Pons (tissue), 1 donor: Measurements from ENCODE around the gene CUBN.

Source experiments
- DNase-seq: peaks from one replicate; pipeline ENCODE4 v3.0.0-alpha.2; 2016; ENCODE audit warnings: low spot score

CUBN gene

DNA sequence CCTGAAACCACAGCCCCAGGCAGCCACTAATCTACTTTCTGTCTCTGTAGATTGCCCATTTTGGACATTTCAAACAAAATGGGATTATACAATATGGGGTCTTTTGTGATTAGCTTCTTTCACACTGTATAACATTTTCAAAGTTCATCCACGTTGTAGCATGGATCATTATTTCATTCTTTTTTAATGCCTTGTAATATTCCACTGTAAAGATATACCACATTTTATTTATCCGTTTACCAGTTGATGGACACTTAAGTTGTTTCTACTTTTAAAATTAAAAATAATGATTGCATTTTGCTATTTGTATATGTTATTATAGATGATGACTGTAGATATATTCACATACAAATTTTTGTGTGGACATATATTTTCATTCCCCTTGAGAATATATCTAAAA lies 60.7 kb downstream of the CUBN start:
- no peak for DNase-seq

DNA sequence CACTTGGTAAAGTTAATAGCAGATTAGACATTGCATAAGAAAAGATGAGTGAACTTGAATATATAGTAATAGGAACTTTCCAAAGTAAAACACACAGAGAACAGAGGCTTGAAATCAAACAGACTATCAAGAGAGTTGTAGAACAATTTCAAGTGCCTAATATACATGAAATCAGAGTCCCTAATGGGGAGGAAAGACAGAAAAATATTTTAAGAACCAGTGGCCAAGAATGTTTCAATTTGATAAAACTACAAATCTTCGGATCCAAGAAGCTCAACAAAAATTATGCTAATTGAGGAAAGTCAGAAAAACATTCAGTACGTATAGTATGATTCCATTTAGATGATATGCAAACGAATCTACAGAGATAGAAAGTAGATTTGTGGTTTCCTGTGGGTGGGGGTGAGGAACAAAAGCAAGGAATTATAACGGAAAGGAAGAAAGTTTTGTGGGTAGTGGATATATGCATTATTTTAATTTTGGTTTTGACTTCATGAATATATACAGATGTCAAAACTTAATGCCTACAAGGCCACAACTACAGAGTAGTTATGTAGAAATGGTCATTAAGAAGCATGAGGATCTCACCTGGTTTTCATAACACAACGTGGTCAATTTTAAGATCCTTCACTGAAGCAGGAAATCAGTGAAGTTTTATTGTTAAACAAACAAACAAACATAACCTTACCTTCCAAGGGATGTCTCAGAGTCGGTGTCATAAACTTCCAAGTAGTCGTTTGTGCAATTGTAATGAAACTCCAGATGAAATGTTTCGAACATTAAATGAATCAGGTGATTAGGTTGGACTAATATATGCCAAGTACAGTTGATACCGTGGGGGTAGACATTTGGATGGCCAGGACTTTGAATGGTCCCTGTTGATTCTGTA lies 62.0 kb downstream of the CUBN start:
- no peak for DNase-seq

DNA sequence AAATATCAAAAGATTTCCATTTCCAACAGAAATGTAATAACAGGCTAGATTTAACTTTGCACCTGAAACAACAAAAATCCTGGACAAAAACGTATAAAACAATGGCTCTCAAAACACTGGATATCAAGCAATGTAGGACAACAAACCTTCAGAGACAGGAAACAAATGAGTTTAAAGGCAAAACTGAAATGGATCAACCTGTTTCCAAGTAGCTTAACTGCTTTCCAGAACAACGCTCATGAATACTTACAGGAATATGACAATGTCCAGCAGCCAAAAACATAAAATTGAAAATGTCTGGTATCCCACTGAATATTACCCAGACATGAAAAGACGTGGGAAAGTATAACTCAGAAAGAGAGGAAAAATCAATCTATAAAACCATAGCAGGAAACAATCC lies 62.8 kb downstream of the CUBN start:
- no peak for DNase-seq

DNA sequence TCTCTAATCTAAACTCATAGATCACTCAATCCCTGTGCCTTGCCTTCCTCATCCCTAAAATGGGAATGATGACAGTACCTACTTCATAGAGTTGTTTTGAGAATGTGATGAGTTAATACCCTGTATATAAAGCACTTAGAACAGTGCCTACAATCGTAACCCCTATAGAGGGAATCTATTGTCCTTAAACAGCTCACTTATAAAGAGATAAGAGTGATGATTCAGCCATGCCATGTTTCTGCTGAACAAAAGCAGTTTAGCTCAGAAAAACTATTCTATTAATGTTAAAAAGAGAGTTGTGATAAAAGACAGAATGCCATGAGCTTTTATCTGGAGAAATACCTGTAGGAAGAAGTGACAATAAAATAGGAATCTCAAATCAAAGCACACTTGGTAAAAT lies 63.6 kb downstream of the CUBN start:
- no peak for DNase-seq

DNA sequence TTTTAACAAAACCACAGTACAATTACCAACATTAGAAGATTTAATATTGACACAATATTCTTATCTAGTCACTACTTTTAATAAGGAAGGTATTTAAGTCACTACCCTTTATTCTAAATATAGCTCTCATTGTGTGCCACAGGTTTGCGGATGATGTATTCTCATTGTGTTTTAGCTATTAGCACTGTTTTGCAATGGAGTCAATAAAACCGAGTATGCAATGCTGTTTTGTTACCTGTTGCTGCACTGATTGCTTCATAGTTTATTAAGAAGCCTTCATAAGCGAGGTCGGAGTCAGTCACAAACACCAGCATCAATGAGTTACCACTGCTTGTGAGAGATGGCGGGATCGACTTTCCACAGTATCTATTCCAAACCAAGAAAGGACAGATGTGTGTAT lies 64.3 kb downstream of the CUBN start:
- no peak for DNase-seq

DNA sequence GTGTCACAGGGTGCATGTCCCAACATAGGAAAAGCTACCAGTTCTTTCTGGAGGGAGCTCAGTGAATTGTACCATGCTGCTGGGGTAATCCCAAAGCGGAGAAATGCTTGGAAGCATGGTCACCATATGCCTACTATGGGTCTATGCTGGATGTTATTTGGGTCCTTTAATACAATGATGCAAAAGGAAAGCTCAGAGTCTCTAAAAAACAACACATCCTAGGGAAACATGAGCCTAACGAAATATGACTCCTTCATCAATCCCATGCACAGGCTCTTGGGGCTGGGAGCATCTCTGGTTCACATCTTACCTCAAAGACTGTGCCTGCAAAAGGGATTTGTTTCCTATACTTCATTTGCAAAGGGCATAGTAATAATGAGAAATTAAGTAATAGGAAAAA lies 65.2 kb downstream of the CUBN start:
- DNase-seq: no peak

DNA sequence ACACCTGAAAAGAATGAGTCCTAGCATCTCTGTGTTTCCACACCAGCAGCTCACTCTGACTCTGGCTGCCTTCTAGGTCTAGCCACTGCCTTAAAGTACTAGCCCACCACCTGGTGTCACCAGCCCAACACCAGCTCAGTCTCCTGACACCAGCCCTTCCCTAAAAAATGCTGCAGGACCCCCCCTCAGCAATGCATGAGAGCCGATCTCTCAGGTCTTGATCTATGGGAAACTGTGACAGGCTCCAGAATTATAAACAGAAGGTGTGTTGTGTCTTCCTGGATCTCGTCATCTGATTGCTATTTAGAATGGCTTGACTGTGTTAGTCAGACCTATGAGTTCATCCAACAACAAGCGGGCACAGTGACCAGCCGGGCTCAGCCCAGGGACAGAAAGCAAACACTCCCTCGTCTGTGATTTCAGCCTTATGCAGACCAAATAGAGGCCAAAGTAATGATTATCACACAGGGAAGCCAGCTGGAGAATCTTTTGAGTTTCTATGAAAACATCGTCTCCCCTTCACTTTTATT lies 66.6 kb downstream of the CUBN start:
- peak; percentile 13 for DNase-seq

DNA sequence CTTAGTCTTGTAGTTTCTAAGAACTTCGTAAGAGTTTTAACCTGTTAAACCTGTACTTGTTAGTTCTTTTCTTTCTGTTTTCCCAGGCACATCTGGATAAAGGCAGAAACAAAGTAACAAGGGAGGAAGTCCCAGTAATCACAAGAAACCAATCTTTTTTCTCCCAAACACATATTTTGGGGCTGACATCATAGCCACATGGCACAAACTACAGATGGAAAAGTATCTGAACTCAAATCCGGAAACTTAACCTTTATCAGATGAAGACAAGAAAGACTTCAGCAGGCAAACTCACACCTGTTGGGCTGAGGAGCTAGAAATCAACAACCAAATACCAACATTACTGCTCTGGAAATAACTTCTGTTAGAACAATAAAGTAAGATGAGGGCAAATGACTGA lies 67.1 kb downstream of the CUBN start:
- DNase-seq: no peak

DNA sequence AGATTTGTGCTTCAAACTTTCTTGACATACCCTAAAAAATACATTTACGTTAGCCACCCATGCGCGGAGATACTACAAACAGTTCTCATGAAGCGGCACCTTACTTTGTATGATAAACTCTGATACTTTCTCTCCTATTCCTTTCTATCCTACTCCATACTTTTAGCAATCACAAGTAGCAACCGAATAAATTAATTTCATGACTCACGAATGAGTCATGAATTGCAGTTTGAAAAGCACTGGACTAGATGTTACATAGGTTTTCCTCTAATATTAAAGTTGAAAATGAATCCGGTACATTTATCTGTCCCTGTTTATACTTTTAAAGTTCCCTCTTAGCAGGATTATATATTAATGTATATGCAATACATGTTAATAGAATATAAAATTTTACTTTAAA lies 67.6 kb downstream of the CUBN start:
- no peak for DNase-seq

DNA sequence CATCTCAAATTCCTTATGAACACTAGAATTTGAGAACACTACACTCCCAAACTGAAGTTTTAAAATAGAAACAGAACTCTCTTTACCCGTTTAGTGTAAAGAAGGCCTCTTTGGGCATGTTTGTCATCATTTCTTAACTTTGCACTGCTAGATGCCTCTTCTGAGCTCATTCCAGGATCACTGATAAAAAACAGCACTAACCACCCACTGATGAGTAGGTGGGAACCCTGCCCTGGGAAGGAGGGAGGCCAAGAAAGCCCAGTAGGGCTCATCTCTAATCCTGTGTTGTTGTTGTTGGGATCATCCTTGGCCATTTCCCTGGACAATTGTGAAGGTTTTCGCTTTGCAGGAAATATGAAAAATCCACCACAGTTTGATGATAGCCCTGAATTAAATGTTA lies 68.2 kb downstream of the CUBN start:
- no peak for DNase-seq

DNA sequence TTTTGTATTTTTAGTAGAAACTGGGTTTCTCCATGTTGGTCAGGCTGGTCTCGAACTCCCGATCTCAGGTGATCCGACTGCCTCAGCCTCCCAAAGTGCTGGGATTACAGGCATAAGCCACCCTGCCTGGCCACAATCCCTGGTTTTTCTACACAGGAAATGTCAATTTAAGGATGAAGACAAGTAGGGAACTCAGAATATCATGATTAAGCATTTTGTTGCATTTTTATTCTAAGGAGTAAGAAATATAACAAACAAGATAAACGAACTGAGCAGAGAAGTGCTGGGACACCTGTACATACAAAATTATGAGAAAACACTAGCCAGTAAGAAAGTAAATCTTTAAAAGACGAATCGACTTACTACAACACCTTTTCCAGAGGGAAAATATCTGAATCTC lies 69.3 kb downstream of the CUBN start:
- no peak for DNase-seq

DNA sequence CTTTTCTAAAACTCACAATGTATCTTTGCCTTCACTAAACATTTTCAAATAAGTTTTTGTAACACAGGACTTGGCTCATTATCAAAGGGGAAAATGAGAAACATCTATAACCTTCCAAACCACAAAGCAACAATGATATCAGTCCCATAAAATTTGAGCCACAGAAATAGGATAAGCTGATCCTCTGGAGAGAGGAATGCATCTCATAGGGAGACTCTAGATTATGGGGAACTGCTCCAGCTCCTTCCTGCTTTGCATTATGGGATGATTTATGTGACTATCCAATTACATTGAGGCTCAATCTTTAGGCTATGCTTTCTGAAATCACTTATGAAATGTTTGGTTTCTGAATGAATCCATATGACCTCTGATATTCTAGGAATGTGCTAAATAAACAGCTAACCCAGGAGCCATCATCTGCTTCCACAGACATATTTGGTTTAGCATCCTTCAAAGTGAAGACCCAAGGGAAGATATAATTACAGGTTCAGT lies 70.4 kb downstream of the CUBN start:
- no peak for DNase-seq

DNA sequence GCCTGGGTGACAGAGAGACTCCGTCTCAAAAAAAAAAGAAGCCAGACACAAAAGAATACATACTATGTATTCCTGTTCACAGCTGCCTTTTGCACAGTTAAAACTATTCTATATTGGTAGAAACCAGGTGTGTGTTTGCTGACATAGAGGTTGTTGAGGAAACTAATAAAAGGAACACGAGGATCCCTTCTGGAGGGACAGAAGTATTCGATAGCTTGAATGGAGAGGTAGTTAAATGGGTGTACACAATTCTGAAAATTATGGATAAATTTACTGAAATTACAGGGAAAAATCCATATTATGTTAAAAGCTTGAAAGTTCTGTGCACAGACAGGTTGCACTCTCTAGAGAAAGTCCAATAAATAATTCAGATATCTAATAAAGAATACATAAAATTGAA lies 71.5 kb downstream of the CUBN start:
- DNase-seq: no peak

DNA sequence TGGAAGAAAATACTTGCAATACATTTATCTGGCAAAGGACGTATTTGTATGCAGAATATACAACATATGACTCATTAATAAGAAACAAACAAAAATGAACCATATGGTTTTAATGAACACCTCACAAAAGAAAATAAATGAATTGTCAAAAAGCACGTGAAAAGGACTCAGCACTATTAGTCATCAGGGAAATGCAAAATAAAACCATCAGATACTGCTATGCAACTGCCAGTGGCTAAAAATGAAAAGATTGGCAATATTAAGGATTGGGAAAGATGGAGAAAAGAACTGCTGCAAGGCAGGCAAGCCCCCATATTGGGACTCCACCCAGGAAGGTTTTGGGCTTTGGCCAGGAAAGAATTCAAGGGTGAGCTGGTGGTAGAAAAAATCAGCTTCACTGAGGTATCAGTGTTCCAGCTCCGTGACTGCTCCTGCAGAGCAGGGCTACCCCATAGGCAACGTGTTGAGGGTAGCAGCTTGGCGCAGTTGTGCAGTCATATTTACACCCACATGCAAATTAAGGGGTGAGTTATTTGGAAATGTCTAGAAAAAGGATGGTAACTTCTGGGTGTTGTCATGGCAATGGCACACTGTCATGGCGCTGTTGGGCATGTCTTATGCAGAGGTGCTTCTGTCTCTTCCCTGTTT lies 72.7 kb downstream of the CUBN start:
- no peak for DNase-seq

DNA sequence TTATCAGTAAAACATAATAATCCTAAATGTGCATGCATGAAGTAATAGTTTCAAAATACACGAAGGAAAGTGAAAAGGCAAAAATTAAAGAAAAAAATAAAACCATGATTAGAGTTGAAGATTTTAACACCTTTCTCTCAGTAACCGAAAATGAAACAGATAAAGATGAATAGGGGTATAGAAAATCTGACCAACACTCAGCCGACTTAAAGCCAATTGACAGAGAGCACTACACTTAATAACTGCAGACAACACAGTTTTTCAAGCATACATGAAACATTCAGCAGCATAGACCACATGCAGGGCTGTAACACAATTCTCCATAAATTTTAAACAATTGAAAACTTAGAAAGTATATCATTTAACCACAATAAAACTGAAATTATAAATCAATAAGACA lies 76.1 kb downstream of the CUBN start:
- DNase-seq: no peak

DNA sequence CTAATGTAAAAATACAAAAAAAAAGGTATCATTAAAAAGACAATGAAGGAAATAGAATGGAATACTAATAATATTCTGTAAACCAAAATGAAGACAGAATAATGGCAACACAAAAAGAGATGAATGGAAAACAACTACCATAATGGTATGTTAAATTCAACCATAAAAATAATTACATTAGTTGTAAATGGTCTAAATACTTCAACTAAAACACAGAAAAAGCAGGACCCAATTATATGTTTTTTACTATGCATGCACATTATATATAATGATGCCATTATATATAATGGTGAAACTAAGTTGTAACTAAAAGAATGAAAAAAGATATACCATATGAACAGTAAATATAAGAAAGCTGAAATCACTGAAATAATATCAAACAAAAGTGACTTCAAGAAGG lies 76.5 kb downstream of the CUBN start:
- no peak for DNase-seq

DNA sequence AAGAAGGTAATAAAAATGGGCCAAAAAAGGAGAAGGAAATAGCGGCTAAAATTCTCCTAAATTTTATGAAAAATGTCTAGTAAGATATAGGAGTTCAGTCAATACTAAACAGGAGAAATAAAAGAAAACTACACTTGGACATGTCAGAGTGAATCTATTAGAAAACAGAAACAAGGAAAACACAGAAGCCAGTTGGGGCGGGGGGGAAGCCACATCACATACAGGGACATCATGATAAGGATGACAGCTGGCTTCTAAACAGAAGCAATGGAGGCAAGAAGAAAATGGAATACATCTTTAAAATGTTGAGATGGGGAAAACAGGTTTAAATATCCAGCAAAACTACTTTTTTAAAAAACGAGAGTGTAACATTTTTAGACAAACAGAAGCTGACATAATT lies 77.8 kb downstream of the CUBN start:
- DNase-seq: no peak

DNA sequence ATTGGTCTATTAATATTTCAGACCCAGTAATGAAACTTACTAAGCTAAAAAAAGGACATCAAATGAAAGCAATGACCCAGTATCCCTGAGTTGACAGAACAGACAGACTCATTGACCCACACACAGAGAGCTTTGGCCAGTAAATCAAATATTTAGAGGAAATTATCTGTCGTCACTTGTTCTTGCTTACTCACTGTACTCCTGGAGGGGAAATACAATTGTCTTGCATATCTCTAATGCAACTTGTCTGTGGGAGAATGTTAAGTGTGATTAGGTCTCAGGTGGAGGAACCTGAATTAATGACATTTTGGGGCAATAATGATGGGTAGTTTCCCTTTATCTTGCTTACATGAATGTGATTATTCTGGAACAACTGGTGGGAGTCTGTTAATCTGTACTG lies 80.4 kb downstream of the CUBN start:
- no peak for DNase-seq

DNA sequence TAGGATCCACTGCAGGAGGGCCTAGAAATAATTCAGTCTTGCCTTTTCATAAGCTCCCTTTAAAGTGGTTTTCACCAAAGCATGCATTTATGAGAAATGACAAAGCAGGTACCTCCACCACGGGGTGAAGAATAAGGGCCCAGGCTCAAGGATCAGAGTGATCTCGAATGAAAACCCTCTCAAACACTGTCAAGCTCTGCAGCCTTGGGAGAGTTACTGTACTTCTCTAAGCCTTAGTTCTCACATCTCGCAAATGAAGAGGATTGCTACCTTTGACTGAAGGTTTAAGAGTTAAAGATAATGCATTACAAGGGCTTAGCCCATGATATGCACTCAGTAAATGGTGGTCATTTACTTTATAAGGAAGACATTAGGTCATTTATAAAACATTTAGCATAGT lies 81.7 kb downstream of the CUBN start:
- DNase-seq: no peak

DNA sequence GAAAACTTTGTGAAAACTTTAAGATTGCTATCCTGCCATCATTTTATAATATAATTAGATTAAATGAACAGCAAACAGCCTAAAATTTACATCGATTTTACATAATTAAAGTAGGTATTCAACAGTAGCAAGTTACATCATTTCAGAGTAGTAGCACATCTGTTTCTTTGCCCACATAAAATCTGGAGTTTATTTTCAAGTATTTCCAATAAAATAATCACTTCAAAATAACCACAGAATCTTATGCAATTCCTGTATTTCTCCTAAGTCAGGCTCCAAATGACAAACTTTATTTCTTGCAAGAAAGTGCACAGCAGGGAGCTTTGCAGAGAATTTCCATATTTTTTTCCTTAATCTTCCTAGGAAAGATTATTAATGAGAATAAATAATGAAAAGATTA lies 82.6 kb downstream of the CUBN start:
- no peak for DNase-seq

DNA sequence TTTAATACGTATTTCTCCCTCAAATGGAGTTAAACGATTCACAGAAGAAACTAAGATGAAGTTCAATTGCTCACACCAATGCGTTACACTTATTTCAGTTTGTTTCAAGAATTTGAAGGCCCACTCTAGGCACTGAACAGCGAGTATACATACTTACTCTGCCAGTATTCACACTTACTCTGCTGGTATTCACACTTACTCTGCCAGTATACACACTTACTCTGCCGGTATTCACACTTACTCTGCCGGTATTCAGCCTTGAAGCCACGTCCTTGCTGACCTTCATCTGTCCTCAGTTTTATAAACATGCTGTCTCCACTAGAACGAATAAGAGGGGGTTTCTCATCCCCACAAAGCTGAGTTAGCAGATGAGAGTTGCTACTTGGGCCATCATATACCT lies 86.0 kb downstream of the CUBN start:
- no peak for DNase-seq

DNA sequence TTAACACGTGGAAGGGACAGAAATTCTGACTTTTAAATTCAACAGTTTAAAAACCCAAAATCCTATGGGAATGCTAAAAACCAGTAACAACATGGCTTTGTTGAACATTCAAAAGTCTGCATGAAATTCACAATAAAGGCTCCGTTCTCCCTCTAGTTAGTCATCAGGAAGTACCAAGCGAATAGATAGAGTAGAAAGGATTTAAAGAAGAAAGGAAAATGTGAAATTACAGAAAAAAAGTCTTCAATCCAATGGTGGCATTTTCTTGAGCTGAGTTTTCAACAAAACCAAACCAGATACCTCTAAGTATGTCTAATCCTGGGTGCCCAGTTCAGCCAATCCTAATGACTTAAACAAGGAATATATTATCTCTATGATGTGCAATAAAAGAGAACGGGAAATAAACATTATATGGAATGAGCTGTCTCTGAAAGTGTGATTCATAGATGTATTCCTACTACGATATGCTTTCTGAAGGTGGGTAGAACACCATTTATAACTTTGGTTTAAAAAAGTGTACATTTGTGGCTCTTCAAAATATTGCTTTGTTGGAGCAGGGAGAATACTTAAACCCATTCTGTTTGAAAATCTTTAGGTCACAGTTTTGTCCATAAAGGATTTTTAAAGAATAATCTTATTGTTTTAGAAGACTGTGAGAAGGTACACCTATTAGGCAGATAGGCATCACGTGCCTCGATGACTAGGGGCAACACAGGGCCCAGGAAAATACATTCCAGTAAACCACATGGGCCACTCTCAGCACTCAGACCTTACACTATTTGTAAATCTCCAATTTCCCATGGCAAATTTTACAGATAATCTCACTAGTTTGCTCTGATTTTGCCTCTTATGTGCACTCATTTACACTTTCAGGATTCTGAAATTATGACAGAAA lies 87.7 kb downstream of the CUBN start:
- no peak for DNase-seq
